GM12865 (cell line): ENCODE data around the gene GPR68.
A peak's percentile ranks its signal among the peaks of the same experiment; 100 is the strongest.
"Not testable (repeated sequence)": the region's sequence is repeated elsewhere in the genome, so short reads cannot be mapped to it uniquely, and the experiment has no call there.

Source experiments
- DNase-seq: peaks from one replicate; pipeline ENCODE4 v3.0.0; 2010; ENCODE audit warnings: low read depth
- H3K4me3 ChIP-seq: 2 replicates; pipeline ENCODE4 v1.5.1; 2011; ENCODE audit warnings: mild to moderate bottlenecking, low read depth, low read length, control low read depth
- TF ChIP-seq, protein P1 (sequence below): IDR thresholded peaks from 2 replicates; pipeline ENCODE4 v1.5.1; 2011; ENCODE audit warnings: low read length, control low read depth, low read depth, inconsistent platforms; ENCODE audit not compliant: insufficient read depth; ENCODE audit errors: missing control alignments

Gene GPR68

DNA sequence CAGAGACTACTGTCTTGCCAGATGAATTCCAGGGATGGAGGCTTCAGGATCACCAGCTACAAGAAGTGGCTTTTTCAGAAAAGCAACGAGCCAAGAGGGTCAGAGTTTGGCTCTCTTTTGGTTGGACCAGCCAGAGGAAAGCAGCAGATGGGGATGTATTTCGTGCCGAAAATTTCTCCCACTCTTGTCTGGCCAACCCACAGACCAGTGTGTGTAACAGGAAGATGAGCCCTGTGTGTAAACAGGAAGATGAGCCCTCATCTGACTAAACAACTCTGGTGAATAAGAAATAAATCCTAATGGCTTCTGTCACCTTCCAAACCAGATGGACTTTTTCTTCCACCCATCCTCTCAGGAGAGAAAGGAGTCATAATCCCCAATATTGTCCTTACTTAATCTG is 13.1 kb downstream of the GPR68 start:
- no peak overlapping the region for H3K4me3 ChIP-seq
- TF ChIP-seq, protein P1, sequence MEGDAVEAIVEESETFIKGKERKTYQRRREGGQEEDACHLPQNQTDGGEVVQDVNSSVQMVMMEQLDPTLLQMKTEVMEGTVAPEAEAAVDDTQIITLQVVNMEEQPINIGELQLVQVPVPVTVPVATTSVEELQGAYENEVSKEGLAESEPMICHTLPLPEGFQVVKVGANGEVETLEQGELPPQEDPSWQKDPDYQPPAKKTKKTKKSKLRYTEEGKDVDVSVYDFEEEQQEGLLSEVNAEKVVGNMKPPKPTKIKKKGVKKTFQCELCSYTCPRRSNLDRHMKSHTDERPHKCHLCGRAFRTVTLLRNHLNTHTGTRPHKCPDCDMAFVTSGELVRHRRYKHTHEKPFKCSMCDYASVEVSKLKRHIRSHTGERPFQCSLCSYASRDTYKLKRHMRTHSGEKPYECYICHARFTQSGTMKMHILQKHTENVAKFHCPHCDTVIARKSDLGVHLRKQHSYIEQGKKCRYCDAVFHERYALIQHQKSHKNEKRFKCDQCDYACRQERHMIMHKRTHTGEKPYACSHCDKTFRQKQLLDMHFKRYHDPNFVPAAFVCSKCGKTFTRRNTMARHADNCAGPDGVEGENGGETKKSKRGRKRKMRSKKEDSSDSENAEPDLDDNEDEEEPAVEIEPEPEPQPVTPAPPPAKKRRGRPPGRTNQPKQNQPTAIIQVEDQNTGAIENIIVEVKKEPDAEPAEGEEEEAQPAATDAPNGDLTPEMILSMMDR: no peak
- DNase-seq: no peak

DNA sequence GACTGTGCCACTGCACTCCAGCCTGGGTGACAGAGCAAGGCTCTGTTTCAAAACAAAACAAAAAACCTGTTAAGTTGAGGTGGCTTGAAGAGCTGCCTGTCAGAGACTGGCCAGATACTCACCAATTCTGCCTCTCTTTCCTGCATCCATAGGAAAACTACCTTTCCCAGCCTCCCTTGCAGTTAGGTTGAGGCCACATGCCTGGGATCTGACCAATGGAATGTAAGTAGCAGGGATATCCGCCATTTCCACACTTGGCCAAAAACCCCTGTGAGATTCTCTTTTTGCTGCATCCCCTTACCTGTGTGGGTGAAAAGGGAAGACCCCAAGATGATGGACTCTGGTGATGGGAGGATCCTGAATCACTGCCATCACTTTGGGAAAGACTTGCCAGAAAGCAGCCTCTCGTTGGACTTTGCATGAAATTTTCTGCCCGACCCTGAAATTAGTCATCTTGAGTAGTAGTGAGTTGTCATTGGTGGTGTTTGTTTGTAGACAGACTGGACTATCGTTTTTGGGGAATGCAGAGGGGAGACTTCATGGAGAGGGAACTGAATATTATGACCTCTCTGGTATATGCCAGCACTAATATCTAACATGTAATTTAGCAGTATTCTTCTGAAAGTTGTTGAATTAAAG is 14.0 kb downstream of the GPR68 start:
- H3K4me3 ChIP-seq: peak overlapping the region; percentile 32
- TF ChIP-seq, protein P1: no peak

DNA sequence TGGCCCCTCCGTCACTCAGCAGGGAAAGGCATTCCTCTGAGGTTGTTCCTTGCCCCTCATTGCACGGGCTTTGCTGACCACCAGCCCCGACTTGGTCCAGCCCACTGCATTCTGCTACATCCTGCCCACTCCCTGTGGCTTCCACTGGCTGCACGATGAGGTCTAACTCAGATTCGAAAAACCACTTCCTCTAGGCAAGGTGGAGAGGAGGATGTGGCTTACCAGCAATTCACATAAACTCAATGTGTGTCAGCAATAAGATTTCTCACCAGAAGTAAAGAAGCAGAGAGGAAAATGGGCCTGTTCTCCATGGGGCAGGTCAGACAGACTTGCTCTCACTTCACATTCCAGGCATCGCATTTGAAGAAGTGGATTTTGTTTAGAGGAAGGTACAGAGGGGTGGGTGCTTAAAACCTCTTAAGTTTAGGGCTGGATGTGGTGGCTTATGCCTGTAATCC is 14.7 kb downstream of the GPR68 start:
- H3K4me3 ChIP-seq: peak overlapping the region; percentile 32
- TF ChIP-seq, protein P1: no peak
- peak; percentile 94 for DNase-seq

More for the DNA sequence above, 14.0 kb downstream of the GPR68 start:
- DNase-seq: peak; percentile 49

DNA sequence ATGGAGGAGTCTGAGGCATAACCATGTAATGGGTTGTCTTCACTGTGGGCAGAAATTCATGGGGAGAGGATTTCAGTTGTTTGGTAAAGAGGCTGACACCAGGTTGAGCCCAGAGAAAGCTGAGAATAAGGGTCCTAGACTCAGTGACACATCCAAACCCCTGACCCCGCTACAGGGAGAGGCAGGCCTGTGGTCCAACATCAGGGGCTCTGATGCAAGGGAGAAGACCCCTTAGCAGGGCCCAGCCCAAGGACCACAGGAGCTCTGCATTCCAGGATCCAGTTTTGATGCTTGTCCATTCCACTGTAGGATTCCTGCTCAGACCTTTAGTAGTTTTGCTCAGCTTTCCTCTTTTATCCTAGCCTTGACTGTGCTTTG is 15.5 kb downstream of the GPR68 start:
- no peak for DNase-seq
- H3K4me3 ChIP-seq: peak overlapping the region; percentile 16
- TF ChIP-seq, protein P1: no peak

DNA sequence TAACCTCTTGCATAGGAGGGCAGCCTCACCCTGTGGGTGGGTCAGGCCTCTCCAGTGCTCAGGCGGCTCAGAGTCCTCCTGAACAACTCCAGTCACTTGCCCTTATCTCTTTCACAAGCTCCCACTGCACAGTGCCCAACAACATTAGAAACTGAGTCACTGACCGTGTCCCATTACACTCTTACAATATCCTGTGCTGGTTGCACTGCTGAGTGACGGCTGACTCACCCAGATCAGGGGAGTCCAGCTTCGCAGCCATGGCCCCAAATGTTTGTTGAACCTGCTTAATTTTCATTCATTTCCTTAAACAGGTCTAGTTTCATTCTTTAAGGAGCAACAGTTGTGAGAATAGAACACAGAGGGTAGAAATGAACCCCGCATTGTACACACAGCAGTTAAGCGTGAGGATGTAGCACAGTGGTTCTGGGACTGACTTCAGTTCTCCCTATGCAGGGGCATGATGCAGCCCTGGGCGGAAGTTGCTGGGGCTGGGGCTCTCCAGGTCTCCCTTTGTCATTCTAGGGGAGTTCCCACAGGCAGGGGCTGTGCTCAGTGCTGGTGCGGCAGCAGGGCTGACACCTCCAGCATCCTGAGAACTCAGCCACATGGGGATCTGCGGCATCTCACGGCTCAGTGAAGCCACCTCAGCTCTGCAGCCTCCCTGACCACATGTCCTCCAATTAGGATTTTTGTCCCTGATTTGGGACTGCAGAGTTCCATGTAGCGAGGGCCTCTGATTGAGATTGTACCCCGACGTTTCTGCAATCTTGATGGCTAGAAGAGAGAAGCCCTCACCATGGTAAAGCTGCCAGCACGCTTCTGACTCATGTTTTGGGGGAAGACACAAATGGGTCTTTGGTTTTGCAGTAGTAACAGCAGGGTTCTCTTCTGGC is 16.1 kb downstream of the GPR68 start:
- TF ChIP-seq, protein P1: no peak
- H3K4me3 ChIP-seq: peak overlapping the region; percentile 16
- peak; percentile 93 for DNase-seq

DNA sequence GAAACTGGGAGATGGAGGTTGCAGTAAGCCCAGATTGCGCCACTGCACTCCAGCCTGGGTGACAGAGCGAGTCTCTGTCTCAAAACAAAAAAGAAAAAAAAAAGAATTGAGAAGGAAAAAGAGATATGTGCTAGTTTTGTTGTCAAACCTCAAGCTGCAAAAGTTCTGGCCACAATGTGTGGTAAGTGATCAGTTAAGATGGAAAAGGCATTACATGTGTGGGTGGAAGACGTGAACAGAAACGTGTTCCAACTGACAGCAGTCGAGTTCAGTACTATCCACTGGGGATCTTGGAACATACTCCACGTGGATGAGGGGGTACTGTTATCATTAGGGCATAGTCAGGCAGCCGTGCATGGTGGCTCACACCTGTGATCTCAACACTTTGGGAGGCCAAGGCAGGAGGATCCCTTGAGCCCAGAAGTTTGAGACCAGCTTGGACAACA is 17.3 kb downstream of the GPR68 start:
- TF ChIP-seq, protein P1: no peak
- no peak for DNase-seq
- no peak overlapping the region for H3K4me3 ChIP-seq

DNA sequence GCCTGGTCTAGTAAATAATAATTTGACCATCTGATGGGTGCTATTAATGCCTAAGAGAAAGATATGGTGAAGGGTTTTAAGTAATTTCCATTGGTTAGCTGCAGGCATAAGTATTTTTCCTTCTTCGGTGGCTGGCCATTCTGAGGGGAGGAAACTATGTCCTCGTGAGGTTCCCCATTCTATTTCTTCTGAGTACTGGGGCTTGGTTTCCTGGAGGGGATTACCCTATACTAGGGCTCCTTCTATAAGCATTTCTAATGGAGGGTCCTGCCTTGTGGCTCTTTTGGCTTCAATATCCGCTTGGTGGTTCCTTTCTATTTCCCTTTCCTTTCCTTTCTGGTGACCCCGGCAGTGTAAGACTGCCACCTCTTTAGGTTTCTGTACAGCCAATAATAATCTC is 18.1 kb downstream of the GPR68 start:
- DNase-seq, H3K4me3 ChIP-seq: not testable (repeated sequence)
